ENCODE results near the gene USP21.

The USP21 gene

DNA sequence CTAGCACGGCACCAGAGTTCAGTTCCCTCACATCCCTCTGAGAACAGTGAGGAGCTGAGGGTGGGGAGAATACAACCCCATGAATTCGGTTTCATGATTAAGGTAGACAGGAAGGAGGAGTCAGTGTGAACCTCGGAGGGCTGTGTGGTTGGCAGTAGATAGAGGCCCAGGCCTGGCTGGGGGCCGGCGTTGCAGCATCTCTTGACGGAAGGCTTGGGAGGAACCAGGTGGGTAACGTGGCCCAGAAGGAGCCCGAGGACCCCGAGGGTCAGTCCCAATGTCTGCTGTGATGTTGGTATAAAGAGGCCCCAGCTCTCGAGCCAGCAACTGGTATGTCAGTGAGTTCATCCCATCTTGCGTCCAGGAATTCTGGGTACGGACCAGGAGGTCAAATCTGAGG is 12.4 kb downstream of the USP21 start:
- no peak for DNase-seq

- no peak for DNase-seq
Measured at GRCh38 chr1:161172349-161172748, 13.0 kb downstream of the USP21 start.

DNA sequence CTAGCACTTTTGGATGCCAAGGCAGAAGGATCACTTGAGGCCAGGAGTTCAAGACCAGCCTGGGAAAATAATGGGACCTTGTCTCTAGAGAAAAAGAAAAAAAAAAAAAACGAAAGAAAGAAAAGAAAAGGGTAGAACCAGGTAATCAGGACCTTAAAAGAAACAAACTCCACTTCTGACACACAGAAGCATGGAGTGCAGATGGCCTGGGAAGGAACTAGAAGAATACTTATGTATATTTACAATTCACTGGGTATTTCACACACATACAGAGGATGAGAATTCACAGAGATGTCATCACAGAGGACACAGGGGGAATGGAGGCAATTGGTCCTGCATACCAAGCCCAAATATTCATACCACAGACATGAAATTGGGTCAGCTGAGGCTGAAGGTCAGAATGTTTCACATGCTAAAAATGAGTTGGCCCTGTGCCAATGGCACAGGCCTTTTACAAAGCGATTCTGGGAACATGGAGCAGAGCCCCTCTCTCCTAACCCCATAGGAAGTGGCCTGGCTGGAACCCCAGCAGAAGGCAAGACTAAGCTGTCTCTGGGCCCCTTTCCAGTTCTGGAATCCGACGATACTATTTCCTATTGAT is 13.6 kb downstream of the USP21 start:
- no peak for DNase-seq

DNA sequence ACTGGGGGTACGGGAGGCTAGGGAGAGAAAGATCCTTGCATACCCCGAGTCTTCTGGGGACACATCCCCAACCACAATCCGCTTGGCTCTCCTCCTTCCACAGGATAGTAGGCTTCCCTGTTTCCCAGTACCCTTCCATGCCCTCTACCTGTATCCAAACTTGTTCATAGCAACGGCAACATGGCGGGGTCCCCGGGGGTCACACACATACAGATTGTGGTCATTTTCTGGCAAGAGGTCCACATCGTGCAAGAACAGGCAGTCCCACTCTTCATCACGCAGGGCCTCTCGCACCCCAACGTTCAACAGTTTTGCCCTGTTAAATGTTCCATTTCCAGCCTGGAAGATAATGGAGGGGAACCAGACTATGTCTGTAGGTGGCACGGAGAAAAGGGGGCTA is 14.4 kb downstream of the USP21 start:
- no peak for DNase-seq

GRCh38 chr1:161174911-161175310 is 15.6 kb downstream of the USP21 start:
- DNase-seq = no peak

GRCh38 chr1:161175771-161176453 is 16.6 kb downstream of the USP21 start:
- DNase-seq = no peak

DNA sequence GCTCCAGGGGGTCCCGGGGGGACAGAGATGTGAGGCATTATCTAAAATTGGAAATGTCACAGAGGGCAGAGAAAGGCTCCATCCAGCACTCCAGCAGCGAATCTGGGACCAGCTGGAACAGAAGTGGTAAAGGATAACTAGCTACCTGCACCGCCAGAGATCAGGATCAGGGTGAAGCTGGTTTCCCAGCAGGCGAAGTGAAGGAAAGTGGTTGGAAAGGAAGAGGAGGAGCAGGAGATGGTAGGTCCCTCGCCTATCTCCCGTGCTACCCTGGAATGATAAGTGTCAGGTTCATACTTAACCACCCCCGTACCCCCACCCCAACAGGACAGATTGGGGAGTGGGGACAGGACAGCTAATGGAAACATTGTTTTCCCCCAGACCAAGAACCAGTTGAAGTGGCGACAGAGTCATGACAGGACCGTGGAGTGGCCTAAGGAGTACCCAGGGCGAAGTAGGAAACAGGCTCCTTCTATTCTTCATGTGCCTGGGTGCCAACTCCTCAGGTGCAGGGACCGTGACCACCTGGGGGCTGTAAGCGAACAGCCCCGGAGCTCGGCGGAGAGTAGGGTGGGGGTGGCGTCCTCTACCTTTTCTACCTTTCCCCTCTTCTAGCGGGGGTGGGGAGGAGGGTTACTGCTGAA is 17.3 kb downstream of the USP21 start:
- no peak for DNase-seq

GRCh38 chr1:161177112-161177935 is 18.0 kb downstream of the USP21 start, which contains the start of gene B4GALT3:
Gene B4GALT3, minus strand, starts transcription at chr1:161177507. Its CDS starts 1,447 bp downstream, at chr1:161176060.
- peak; percentile 99 for DNase-seq

DNA sequence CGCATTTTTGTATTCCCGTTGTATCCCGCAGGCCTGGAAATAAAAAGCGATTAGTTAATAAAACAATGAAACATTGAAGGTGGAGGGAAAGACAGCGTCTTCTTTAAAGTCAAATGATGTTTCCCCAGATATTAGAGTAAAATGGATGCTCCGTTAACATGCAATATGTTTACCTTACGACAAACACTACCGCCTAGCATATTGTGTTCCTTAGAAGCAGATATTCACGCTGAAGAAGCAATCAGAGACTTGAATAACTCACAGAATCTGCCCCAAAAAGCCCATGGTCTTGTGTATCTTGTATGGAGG is 18.6 kb downstream of the USP21 start:
- no peak for DNase-seq

DNA sequence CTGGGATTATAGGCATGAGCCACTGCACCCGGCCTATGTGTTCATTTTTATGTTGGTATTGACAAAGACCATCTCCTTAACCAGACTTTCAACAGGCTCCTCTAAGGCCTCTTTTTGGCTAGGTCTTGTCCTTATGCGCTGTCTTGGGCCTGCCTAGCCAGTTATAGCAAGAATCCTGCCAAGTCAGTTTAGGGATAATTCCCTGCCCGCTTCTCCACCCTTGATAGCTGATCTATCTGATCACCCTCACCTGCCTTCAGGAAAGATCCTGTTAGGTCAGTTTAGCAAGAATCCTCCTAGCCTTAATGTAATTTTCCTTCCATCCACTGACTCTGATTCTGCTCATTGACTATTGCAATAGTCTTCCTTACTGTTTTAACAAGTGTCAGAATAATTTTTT is 20.4 kb downstream of the USP21 start:
- DNase-seq = no peak

DNA sequence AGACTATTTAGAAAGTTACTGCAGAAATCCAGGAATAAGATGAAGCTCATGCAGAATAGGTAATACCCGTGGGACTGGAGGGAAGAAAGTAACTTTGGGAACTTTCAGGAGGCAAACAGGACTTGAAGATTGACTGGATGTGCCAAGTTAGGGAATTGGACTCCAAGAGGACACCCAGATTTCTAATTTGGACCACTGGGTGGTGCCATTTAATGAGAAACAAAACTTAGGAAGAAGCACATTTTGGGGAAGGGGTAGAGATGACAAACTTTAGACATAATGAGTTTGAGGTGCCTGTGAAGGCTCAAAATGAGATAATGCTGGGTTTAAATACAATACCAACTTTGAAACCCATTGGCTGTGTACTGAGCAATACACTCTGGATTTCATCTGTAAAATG is 21.3 kb downstream of the USP21 start:
- DNase-seq = no peak

DNA sequence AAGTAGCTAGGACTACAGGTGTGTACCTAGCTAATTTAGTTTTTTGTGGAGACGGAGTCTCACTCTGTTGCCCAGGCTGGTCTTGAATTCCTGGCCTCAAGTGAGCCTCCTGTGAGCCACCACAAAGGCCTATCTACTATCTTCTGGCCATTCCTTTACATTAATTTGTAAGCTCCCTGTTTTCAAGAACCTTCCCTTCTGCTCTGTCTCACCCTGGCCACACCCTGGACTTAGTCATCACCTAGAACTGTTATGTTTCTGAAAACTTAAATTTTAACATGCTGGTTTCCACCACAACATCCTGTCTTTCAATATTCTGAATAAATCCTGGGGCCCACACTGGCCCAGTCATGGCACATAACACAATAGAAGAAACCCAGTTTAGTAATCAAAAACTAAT is 22.9 kb downstream of the USP21 start:
- DNase-seq = peak; percentile 50

DNA sequence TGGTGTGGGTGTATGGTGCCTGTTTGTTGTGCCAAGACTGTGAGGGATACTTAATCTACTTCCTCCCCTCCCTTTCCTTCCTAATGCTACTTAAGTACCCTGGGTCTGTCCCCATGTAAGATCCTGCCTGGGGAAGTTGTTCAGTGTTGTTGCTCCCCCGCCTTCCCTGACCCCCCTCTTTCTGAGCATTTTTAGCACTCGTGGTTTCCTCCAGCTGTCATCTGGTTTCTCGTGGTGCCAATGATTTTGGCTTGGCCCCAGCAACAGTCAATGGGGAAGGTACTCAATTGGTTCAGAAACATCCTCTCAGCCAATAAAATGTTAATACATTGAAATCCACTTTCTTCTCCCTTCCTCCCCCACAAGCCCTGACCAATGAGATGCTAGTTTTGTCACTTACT is 26.0 kb downstream of the USP21 start:
- DNase-seq = peak; percentile 66

- DNase-seq = no peak
Measured at GRCh38 chr1:161185732-161186311, 26.5 kb downstream of the USP21 start.

DNA sequence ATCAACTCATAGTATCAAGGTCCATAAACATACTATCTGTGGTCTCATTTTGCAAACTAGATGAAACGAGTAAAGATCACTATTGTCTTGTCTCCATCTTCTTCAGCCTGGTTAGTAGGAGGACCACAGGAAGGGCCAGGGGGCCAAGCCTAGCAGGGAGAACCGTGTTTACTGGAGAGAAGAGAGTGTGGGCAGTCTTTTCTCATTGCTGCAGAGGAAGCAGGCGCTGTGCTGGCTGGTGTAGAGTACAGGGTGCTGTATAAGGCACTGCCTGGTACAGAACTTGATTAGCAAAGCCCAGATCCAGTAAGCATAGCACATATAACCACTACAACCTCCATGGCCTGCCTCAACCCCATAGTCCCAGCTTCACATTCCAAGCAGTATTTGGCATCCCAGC is 28.0 kb downstream of the USP21 start:
- DNase-seq = no peak

DNA sequence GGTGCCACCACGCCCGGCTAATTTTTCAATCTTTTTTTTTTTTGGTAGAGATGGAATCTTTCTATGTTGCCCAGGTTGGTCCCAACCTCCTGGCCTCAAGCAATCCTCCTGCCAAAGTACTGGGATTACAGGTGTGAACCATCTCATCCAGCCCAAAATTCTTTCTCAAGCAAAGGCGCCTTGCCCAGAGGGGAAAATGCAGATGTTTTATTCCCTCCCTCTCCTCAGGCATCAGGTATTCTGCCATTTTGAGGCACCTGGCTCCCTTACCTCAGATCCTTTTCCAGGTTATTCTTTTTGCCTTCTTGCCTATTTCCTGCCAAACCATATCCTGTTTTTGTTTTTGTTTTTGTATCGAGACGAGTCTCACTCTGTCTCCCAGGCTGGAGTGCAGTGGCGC is 29.1 kb downstream of the USP21 start:
- DNase-seq = no peak

- no peak for DNase-seq
Measured at GRCh38 chr1:161189036-161189435, 29.7 kb downstream of the USP21 start.

- no peak for DNase-seq
Measured at GRCh38 chr1:161190962-161191521, 31.7 kb downstream of the USP21 start.

DNA sequence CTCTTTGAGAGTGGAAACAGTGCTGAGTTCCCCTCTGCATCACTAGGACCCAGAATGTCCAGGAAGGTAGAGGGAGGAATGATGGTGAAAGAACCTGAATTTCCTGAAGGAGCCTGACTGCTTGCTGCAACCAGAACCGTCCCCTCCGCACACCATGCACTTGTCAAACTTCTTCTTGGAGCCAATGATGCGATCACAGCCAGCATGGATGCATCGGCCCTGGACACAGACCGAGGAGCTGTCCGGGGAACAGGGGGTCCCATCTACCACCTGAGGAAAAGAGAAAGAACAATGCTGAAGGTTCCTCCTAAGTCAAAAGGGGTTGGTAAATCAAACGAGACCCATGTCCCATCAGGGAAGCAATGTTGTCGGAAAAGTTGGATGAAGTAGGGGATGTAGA is 32.7 kb downstream of the USP21 start:
- no peak for DNase-seq

GRCh38 chr1:161192476-161193465 is 33.5 kb downstream of the USP21 start:
- DNase-seq = peak; percentile 64

- no peak for DNase-seq
Measured at GRCh38 chr1:161193561-161194235, 34.4 kb downstream of the USP21 start.

All from activated T-cell treated with anti-CD3 and anti-CD28 coated beads, Interleukin-2, amount 50 U/mL, for 1 hour (primary cell).